DND-41 (cell line): ENCODE results near the gene COL4A2.

Experiments used
- ATAC-seq: fragments of 200-7000 bp; cut with Tn5 transposase; 3 replicates; pipeline ENCODE4 v1.9.1; 2021; ENCODE audit warnings: low read depth; ENCODE audit not compliant: insufficient read depth
- DNase-seq: peaks from one replicate; pipeline ENCODE4 v3.0.0-alpha.2; 2020
- H2AFZ ChIP-seq: 2 replicates; pipeline ENCODE4 v1.6.0; 2012; ENCODE audit warnings: low read depth, low read length
- H3K27ac ChIP-seq: 2 replicates; pipeline ENCODE4 v1.5.1; 2012; ENCODE audit warnings: low read length, inconsistent platforms
- H3K27me3 ChIP-seq: fragments of 200-600 bp; sonication (generic); 2 replicates; pipeline ENCODE4 v1.6.0; 2012; ENCODE audit warnings: low read length, mild to moderate bottlenecking, inconsistent platforms; ENCODE audit not compliant: insufficient read depth, poor library complexity
- H3K36me3 ChIP-seq: 2 replicates; pipeline ENCODE4 v1.5.1; 2012; ENCODE audit warnings: low read length, inconsistent platforms; ENCODE audit not compliant: insufficient read depth
- H3K4me1 ChIP-seq: 2 replicates; pipeline ENCODE4 v1.5.1; 2012; ENCODE audit warnings: mild to moderate bottlenecking, low read length; ENCODE audit not compliant: insufficient read depth
- H3K4me2 ChIP-seq: 2 replicates; pipeline ENCODE4 v1.6.0; 2012; ENCODE audit warnings: mild to moderate bottlenecking, moderate library complexity, low read length, inconsistent platforms; ENCODE audit not compliant: insufficient read depth
- H3K4me3 ChIP-seq, 2 experiments: fragments of 200-600 bp in 1 of 2; shearing (Covaris generic) in 1 of 2; 2 replicates each; pipeline ENCODE4 v1.5.1; 2012 to 2016; ENCODE audit warnings: inconsistent platforms in 2 of 2, low read length in 2 of 2, mild to moderate bottlenecking in 2 of 2, low read depth in 1 of 2, moderate library complexity in 1 of 2
- H3K79me2 ChIP-seq: 2 replicates; pipeline ENCODE4 v1.6.0; 2012; ENCODE audit warnings: low read length, inconsistent platforms; ENCODE audit not compliant: insufficient read depth
- H3K9ac ChIP-seq: 2 replicates; pipeline ENCODE4 v1.6.0; 2012; ENCODE audit warnings: low read depth, mild to moderate bottlenecking, inconsistent platforms, low read length, moderate library complexity
- H3K9me3 ChIP-seq: 2 replicates; pipeline ENCODE4 v1.5.1; 2012; ENCODE audit warnings: low read length, moderate library complexity, mild to moderate bottlenecking, inconsistent platforms; ENCODE audit not compliant: insufficient read depth, severe bottlenecking
- H4K20me1 ChIP-seq: 2 replicates; pipeline ENCODE4 v1.6.0; 2012; ENCODE audit warnings: low read length; ENCODE audit not compliant: insufficient read depth
- CTCF ChIP-seq: IDR thresholded peaks from 2 replicates; pipeline ENCODE4 v1.5.1; 2012; ENCODE audit warnings: borderline replicate concordance, low read length, moderate library complexity, mild to moderate bottlenecking; ENCODE audit not compliant: poor library complexity, severe bottlenecking; ENCODE audit errors: extremely low read depth
- EZH2 ChIP-seq: IDR thresholded peaks from 3 replicates; pipeline ENCODE4 v1.6.1; 2012; ENCODE audit warnings: borderline replicate concordance, low read depth, mild to moderate bottlenecking, moderate library complexity, low read length, inconsistent platforms; ENCODE audit not compliant: severe bottlenecking

COL4A2 gene

GRCh38 chr13:110399801-110400200 lies 92.7 kb downstream of the COL4A2 start:
- Histone ChIP-seq H3K4me1 (no peaks in the 10 kb centered on the region), H3K79me2 (no peaks in the 10 kb centered on the region), H3K9ac (no peak overlapping the region), H3K27ac (no peak overlapping the region), H2AFZ (no peak overlapping the region), H3K4me2 (no peak overlapping the region), H3K36me3 (no peaks in the 10 kb centered on the region), H3K9me3 (no peaks in the 10 kb centered on the region), H3K27me3 (peaks cover 72% of the 10 kb centered on the region), H4K20me1 (peaks cover 5% of the 10 kb centered on the region), H3K4me3 (no peak overlapping the region)
- ATAC-seq (no peak), DNase-seq (no peak)
- TF ChIP-seq EZH2 (no peak), CTCF (no peak)

DNA sequence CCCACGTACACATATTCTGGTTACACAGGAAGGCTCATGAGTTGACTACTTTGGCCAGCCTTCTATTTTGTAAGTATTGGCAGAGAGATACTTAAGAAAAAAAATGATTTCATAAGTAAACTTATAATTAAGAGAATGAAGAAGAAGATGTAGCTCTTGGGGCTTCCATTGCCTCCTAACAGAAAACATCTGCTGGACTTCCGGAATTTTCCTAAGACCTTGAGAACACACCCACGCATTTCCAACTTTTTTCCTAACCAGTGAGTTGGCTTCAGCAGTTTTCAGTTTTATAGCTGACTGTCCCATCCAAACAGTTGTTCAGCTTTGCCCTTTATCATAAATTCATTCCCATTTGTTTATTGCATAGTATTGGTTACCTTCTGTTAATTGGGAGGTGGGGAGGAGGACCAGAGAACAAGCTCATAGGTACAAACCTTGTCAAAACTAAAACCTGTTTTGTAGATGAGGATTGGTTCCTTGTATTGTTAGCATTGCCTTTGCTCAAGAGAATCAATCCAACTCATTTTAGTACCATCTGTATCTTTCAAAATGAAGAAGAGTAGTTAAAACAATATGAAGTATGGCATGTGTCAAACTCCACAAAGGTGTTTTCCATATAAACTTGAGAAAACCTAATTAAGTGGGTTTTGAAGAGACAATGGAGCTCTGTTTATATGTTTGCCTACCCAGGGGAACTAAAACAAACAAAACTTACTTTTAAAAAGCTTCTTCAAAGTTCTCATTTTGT lies 93.9 kb downstream of the COL4A2 start:
- Histone ChIP-seq H3K36me3 (no peaks in the 10 kb centered on the region), H3K4me1 (no peaks in the 10 kb centered on the region), H2AFZ (no peak overlapping the region), H3K27me3 (peaks cover 74% of the 10 kb centered on the region), H3K4me3 (no peak overlapping the region), H3K27ac (no peak overlapping the region), H3K4me2 (no peak overlapping the region), H3K9ac (no peak overlapping the region), H3K79me2 (no peaks in the 10 kb centered on the region), H4K20me1 (peaks cover 5% of the 10 kb centered on the region), H3K9me3 (no peaks in the 10 kb centered on the region)
- TF ChIP-seq CTCF (no peak), EZH2 (no peak)
- DNase-seq (no peak), ATAC-seq (no peak)

GRCh38 chr13:110402299-110403069 lies 95.4 kb downstream of the COL4A2 start:
- Histone ChIP-seq H3K27ac (no peak overlapping the region), H2AFZ (no peak overlapping the region), H3K9ac (no peak overlapping the region), H3K9me3 (no peaks in the 10 kb centered on the region), H3K4me3 (no peak overlapping the region), H3K4me2 (no peak overlapping the region), H3K4me1 (no peaks in the 10 kb centered on the region), H3K79me2 (no peaks in the 10 kb centered on the region), H3K27me3 (peaks cover 80% of the 10 kb centered on the region), H4K20me1 (peaks cover 10% of the 10 kb centered on the region), H3K36me3 (no peaks in the 10 kb centered on the region)
- TF ChIP-seq EZH2 (no peak), CTCF (no peak)
- no peak for ATAC-seq
- no peak for DNase-seq
